HT-29 (cell line): ENCODE measurements around the gene UCN. TPM values are rescaled to one million over a fixed set of nuclear protein-coding genes. Genes with fewer than 3 reads are reported as not detected.
"Not testable (repeated sequence)": the region's sequence is repeated elsewhere in the genome, so short reads cannot be mapped to it uniquely, and the experiment has no call there.

Experiments
- DNase-seq: peaks from one replicate; pipeline ENCODE4 v3.0.0-alpha.2; 2015; ENCODE audit warnings: low spot score
- total RNA-seq: library from RNA; depleted of rRNA; stranded (reverse); fragments of >200 nt; shearing (Covaris generic); gene quantifications from 2 replicates; pipeline ENCODE4 v1.2.3, GENCODE V29; 2014; rRNA removed

The UCN gene, protein sequence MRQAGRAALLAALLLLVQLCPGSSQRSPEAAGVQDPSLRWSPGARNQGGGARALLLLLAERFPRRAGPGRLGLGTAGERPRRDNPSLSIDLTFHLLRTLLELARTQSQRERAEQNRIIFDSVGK
- 4.9 and 5.6 TPM in 2 replicates for total RNA-seq

DNA sequence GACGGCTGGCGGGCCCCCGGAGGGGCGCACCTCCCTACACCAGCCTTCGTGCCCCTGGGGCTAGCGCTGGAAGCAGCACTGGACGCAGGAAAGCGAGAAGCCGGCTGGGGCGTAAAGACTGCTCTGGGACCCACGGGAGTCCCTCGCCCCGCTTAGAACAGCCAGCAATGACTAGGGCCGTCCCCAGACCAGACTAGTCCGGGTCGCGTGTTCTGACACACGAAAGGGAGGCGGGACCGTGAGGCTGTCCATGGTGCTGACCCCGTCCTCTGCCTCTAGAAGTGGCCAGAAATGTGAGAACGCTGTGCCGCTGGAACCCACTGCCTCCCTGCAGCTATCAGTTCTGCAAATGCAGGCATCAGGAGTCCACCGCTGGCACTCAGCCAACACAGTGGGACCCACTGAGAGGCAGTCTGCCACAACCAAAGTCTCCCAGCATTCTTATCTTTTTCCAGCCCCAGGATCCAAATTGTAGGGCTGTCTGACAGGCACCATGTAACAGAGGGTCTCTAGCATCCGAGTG is at the start of gene UCN:
TSS of gene UCN (minus strand) at position 87 of the 523 bp plus-strand sequence. CDS start 550 bp downstream, outside the sequence.
- no peak for DNase-seq

- DNase-seq: peak; percentile 99
Measured at GRCh38 chr2:27356382-27357181, 48.3 kb upstream of the UCN start, which contains the start of gene GTF3C2. Gene GTF3C2, minus strand, starts transcription at chr2:27356764. Its CDS starts 13,210 bp downstream, at chr2:27343554.

GRCh38 chr2:27356056-27356381 is 47.8 kb upstream of the UCN start:
- no peak for DNase-seq

DNA sequence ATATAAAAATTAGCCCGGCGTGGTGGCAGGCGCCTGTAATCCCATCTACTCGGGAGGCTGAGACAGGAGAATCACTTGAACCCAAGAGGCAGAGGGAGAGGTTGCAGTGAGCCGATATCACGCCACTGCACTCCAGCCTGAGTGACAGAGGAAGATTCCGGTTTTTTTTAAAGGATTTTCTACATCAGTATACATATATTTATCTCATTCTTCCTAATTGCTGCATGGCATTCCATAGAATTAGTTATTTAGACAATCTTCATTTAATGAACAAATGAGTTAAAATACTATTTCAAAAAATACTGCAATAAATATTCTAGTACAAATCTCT is 46.3 kb upstream of the UCN start:
- no peak for DNase-seq

DNA sequence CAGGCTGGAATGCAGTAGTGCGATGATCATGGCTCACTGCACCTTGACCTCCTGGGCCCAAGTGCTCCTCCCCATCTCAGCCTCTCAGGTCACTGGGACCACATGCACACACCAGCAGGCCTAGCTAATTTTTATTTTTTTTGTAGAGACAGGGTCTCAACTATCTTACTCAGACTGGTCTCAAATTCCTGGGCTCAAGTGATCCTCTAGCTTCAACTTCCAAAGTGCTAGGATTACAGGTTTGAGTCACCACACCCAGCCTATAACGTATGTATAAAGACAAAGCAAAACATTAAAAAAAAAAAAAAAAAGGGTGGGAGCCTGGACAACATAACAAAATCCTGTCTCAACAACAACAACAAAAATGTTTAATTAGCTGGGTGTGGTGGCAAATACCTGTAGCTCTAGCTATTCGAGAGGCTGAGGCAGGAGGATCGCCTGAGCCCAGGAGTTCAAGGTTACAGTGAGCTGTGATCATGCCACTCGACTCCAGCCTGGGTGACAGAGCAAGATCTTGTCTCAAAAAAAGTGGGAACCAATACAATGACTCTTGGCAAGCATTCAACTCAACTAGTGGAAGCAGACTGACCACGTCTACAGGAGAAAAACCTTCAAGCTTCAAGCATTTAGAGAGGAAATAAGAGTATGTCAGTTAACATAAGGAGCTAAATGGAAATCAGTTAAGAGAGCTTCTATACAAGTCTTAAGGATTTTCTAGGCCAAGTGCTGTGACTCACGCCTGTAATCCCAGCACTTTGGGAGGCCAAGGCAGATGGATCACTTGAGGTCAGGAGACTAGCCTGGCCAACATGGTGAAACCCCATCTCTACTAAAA is 45.7 kb upstream of the UCN start:
- peak; percentile 25 for DNase-seq

GRCh38 chr2:27353386-27353761 is 45.1 kb upstream of the UCN start:
- not testable (repeated sequence) for DNase-seq

DNA sequence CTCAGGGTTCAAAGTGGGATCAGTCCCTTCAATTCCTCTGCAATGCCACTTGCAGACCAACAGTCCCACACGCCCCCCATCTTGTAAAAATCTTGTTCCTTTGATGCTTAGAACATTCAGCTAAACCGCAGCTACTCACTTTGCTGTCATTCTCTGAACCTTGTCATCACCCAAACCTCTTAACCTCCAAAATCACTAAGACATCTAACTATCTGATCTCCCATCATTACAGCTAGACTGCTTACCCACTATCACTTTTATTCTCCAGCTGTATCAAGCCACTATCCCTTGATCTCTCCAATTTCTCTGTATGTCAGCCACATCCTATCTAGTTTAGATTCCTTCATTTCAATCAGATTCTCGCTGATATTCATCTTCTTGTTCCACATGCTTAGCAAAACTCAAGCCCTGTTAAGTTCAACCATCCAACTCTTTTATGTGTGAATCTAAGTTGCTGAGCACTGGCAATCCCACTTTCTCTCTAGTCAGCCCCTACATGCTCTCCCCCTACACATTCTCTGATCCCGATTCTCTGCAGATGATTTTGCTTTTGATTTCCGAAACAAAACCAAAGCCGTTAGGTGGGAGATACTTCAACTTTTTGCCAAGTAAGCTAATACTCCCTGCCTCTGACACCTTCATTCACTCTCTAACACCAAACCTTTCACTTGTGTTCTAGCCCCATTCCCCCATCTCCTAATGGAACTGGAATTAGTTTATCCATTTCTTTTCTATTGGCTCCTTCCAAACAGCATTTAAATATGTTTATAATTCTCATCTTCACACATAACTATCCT is 43.8 kb upstream of the UCN start:
- DNase-seq: no peak

DNA sequence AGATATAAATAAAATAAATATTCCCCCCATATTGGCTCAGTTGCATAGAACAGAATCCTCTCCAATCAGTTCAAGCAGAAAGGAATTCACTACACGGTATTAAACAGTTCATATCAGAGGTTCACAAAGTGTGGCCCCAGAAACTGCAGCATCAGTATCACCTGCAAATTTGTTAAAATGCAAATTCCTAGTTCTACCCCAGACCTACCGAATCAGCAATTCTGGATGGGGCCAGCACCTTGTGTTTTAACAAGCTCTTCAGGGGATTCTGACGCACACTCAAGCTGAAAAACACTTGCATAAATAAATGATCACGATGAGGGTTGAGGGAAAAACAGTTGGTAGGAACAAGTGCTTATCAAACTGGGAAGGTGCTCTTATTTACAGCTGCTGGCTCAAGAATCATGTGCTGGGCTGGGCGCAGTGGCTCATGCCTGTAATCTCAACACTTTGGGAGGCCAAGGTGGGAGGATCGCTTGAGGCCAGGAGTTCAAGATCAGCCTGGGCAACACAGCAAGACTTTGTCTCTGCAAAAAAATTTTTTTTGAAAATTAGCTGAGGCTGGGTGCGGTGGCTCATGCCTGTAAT is 42.0 kb upstream of the UCN start:
- no peak for DNase-seq

GRCh38 chr2:27347641-27348040 is 39.4 kb upstream of the UCN start:
- no peak for DNase-seq

DNA sequence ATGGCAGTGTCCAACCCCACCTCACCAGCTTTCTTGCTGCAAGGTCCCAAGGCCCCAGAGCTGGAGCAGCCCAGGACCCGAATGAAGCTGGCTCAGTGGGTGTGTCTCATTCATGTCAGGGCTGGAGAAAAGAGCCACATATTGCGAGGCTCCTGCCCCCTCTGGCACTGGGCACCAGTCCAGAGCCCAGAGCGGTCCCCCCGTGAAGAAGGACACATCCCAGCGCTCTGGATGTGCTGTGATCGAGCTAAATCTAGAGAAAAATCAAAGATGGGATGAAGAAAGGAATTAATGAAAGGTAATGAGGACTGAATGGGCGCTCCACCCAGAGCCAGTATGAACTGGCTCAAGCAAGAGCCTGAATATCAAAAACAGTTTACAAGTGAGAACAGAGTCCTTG is 27.9 kb upstream of the UCN start:
- DNase-seq: no peak

GRCh38 chr2:27335311-27335710 is 27.1 kb upstream of the UCN start:
- no peak for DNase-seq

DNA sequence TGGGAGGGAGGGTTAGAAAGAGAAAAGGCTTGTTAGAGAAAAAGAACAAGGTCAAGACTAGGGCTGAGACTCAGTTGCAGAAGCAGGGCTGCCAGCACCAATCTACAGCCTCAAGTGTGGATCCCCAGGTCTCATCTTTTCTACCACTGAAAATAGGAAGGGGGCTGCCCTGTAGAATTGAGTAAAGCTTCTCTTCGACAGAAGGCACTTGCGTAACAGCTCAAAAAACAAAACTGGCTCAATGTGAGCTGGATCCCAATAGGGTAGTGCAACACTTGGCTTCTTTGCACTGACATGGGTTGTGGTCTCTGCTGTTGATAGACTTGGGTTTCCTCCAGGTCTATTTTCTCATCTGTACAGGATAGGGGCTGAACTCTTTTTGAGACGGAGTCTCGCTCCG is 16.5 kb upstream of the UCN start:
- DNase-seq: no peak

- DNase-seq: peak; percentile 38
Measured at GRCh38 chr2:27323596-27324285, 15.5 kb upstream of the UCN start.

DNA sequence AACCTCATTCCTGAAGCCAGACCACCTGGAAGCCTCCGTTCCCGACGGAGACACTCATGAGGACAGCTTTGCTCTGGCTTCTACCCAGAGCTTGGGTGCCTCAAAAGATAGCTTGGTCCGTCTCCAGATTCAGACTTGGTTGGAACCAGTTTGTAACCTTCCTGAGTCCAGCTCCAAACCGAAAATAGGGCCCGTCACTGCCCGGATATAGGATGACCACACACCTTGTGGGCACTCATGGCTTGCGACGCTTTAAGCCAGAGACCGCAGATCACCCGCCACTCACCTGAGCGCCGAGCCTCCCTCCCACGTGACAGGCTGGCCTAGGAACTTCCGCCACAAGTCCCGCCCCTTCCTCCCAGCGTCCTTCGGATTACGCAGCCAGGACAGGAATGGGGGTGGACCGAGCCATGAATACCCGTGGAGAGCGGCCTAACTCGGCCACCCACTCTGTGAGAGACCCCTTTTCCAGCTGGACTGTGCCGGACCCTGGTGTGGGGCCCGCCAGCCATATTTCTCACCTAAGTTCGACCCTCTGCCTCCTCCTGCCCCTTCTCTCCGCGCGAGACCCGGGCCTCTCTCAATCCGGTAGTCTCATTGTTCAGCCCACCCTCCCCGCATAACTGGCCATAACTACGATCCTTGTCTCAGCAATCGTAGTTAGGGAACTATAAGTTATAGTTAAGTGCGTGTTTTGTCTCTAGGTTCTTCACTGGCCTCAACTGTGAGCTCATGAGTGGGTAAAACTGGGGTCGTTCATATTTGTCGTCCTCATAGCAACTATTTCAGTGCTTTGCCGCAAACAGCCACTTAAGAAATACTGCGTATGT is 14.7 kb upstream of the UCN start, which contains the start of gene MPV17:
TSS of gene MPV17 (minus strand) at position 332 of the 830 bp plus-strand sequence. CDS start 580 bp downstream, outside the sequence.
- DNase-seq: peak; percentile 91

DNA sequence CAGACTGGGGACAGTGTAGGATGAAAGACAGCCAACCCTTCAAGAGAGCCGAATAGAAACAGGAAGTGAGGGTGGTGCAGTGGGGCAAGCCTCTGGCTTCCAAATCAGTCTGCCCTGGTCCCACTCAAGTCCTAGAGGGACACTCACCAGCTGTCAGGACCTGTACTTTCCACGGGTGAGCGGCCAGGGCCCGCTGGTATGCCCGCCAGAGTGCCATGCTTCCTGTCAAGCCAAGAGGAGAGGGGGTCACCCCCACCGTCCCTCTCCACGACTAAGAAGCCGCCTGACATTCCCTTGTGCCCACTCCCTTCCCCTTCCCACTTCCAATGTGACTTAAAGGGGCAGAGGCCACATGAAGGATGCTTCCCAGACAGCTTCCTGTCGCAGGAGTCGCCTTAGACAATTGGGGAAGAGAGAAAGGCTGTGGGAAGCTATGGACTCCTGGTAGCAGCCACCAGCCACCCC is 14.1 kb upstream of the UCN start:
- no peak for DNase-seq

- DNase-seq: peak; percentile 96
Measured at GRCh38 chr2:27320958-27321543, 12.8 kb upstream of the UCN start.

DNA sequence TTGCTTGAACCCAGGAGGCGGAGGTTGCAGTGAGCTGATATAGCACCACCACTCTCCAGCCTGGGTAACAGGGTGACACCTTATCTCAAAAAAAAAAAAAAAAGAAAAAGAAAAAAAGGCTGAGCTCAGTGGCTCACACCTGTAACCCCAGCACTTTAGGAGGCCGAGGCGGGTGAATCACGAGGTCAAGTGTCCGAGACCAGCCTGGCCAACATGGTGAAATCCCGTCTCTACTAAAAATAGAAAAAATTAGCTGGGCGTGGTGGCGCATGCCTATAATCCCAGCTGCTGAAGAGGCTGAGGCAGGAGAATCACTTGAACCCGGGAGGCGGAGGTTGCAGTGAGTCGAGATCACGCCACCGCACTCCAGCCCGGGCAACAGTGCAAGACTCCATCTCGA is 11.6 kb upstream of the UCN start:
- not testable (repeated sequence) for DNase-seq

DNA sequence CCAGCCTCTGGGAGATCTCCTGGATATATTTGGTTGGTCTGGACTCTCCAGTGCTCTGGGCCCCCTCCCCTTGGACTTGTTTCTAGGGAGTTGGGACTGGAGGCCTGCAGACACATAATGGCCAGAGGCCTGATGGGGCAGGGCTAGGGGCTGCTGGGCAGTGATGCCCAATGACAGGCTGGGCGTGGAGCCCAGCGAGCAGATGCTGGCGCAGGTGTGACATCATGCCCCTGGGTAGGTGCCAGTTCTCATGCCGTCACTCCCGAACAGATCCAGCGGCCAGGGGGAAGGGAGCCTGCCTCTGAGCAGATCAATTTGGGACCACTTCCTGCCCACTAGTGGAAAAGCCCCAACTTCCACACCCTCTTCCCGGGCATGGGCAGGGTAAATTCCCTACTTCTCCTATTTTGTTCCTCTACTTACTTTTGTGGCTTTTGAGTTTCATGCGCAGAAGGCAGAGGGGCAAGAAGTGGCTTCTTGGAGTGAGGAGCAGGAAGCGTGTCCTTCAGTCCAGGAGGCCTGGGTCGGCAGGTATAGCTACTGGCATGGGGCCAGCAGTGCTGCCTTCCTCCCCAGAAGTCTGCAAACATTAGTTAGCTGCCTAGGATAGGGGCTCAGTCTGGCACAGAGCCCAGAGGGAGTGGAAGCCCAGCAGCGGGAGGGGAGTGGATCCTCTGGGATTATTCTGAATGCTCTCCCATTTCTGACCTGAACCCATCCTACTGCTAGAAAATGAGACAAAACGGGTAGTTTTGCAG is 8.6 kb upstream of the UCN start:
- DNase-seq: no peak
